Uterus (tissue), 4 donors: Measurements from ENCODE around the gene PTPRE. TPM values are rescaled to one million over a fixed set of nuclear protein-coding genes. Genes with fewer than 3 reads are reported as not detected.
A peak's percentile ranks its signal among the peaks of the same experiment; 100 is the strongest.

Experiments
- DNase-seq, 2 donors: peaks; one replicate each; pipeline ENCODE4 v3.0.0-alpha.2; 2019 to 2020
- H3K27ac ChIP-seq, 2 donors: fragments of 200-600 bp; sonication (generic); 1 replicate in 1 of 2; 2 replicates in 1 of 2; pipeline ENCODE4 v1.5.1; 2016 to 2018
- H3K27me3 ChIP-seq, 2 donors: fragments of 200-600 bp; sonication (generic); one replicate each; pipeline ENCODE4 v1.5.1; 2018 to 2019; ENCODE audit warnings: control low read depth in 1 of 2
- H3K36me3 ChIP-seq, 2 donors: fragments of 200-600 bp; sonication (generic); one replicate each; pipeline ENCODE4 v1.5.1; 2019; ENCODE audit warnings: control low read depth in 1 of 2
- H3K4me1 ChIP-seq, 2 donors: fragments of 200-600 bp; sonication (generic); one replicate each; pipeline ENCODE4 v1.5.1; 2018 to 2019; ENCODE audit warnings: control low read depth in 1 of 2
- H3K4me3 ChIP-seq, 2 donors: fragments of 200-600 bp; sonication (generic); 1 replicate in 1 of 2; 2 replicates in 1 of 2; pipeline ENCODE4 v1.5.1; 2018 to 2019; ENCODE audit warnings: mild to moderate bottlenecking in 1 of 2
- H3K9me3 ChIP-seq, 2 donors: fragments of 200-600 bp; sonication (generic); one replicate each; pipeline ENCODE4 v1.5.1; 2019; ENCODE audit warnings: control low read depth in 1 of 2
- POLR2A ChIP-seq, 2 donors: fragments of 450-650 bp; IDR thresholded peaks; one replicate each; pipeline ENCODE4 v1.6.1; 2016; ENCODE audit warnings: antibody characterized with exemption in 2 of 2, mild to moderate bottlenecking in 1 of 2, moderate library complexity in 1 of 2
- intact Hi-C: fragments of 100-400 bp; cut with DNase I; formaldehyde crosslinking; loops from one replicate; pipeline ENCODE4 v1.15.1; 2023; ENCODE audit warnings: low total_unique reads
- total RNA-seq, 4 donors: library from RNA; depleted of rRNA in 3 of 4; stranded (reverse); fragments of >200 nt in 3 of 4; gene quantifications; one replicate each; pipeline versions ENCODE4 v1.1.0 to v1.2.4, GENCODE V29; 2014 to 2023
- TF ChIP-seq, protein P1 (sequence below), 4 experiments: fragments of 200-600 bp in 2 of 4; fragments of 450-650 bp in 2 of 4; sonication (generic) in 2 of 4; IDR thresholded peaks; one replicate each; pipeline ENCODE4 v1.5.1; 2016 to 2019; ENCODE audit warnings: antibody characterized with exemption in 4 of 4, mild to moderate bottlenecking in 2 of 4, moderate library complexity in 1 of 4
- donor health status: DM: yes; HTN: yes; CAD: no.

PTPRE gene
- total RNA-seq, 4 donors from 2014 or later = 9.4 to 18.9 (median 16.3) TPM

DNA sequence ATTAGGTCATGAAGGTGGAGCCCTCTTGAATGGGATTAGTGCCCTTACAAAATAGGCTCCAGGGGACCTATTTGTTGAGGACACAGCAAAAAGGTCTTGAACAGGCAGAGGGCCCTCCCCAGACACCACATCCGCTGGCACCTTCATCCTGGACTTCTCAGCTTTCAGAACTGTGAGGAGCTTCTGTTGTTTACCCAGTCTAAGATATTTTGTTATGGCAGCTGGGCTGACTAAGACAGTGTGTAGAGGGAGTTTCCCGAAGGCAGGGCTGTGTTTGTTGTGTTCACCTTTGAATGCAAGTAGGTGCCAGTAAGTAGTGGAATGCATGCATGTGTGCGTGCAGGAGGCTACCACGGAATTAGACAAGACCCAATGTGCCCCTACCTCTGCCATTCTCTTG is 106.7 kb downstream of the PTPRE start:
- Histone ChIP-seq H3K27ac (no peak overlapping the region), H3K27me3 (no peaks in the 10 kb centered on the region), H3K4me3 (no peak overlapping the region), H3K9me3 (no peaks in the 10 kb centered on the region), H3K36me3 (no peaks in the 10 kb centered on the region), H3K4me1 (no peaks in the 10 kb centered on the region)
- DNase-seq = peak in 1 of 2 donors; percentile 5
- no peak for TF ChIP-seq POLR2A (IDR thresholded peaks at IDR 0.05)
- TF ChIP-seq, protein P1, sequence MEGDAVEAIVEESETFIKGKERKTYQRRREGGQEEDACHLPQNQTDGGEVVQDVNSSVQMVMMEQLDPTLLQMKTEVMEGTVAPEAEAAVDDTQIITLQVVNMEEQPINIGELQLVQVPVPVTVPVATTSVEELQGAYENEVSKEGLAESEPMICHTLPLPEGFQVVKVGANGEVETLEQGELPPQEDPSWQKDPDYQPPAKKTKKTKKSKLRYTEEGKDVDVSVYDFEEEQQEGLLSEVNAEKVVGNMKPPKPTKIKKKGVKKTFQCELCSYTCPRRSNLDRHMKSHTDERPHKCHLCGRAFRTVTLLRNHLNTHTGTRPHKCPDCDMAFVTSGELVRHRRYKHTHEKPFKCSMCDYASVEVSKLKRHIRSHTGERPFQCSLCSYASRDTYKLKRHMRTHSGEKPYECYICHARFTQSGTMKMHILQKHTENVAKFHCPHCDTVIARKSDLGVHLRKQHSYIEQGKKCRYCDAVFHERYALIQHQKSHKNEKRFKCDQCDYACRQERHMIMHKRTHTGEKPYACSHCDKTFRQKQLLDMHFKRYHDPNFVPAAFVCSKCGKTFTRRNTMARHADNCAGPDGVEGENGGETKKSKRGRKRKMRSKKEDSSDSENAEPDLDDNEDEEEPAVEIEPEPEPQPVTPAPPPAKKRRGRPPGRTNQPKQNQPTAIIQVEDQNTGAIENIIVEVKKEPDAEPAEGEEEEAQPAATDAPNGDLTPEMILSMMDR (IDR thresholded peaks at IDR 0.05) = no peak
- intact Hi-C loops = loop anchor here (5.0 kb wide), 1 partner anchor 106 kb away; the partner anchor contains the start of gene PTPRE

DNA sequence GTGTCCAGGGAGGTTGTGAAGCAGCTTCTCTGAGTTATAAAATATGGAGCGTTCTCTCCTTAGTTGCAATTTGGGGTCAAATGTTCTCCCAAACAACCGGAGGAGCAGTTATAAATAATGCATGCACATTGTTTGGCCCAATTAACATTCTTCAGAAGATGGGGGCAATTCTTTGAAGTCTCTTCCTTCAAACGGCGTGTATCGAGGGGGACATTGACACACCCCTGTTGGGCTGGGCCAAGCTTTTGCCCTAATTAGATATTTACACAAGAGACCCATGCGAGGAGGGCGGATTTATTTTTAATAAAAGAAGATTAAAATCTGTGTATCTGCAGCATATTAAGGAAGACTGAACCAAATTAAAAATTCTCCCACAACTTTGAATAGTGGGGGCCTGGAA is 107.3 kb downstream of the PTPRE start:
- Histone ChIP-seq H3K27ac (no peak overlapping the region), H3K9me3 (no peaks in the 10 kb centered on the region), H3K27me3 (no peaks in the 10 kb centered on the region), H3K4me3 (no peak overlapping the region), H3K4me1 (no peaks in the 10 kb centered on the region), H3K36me3 (no peaks in the 10 kb centered on the region)
- intact Hi-C loops = loop anchor here (5.0 kb wide), 1 partner anchor 107 kb away; the partner anchor contains the start of gene PTPRE
- DNase-seq = no peak
- TF ChIP-seq POLR2A (IDR thresholded peaks at IDR 0.05) = no peak
- TF ChIP-seq, protein P1 (IDR thresholded peaks at IDR 0.05) = no peak

DNA sequence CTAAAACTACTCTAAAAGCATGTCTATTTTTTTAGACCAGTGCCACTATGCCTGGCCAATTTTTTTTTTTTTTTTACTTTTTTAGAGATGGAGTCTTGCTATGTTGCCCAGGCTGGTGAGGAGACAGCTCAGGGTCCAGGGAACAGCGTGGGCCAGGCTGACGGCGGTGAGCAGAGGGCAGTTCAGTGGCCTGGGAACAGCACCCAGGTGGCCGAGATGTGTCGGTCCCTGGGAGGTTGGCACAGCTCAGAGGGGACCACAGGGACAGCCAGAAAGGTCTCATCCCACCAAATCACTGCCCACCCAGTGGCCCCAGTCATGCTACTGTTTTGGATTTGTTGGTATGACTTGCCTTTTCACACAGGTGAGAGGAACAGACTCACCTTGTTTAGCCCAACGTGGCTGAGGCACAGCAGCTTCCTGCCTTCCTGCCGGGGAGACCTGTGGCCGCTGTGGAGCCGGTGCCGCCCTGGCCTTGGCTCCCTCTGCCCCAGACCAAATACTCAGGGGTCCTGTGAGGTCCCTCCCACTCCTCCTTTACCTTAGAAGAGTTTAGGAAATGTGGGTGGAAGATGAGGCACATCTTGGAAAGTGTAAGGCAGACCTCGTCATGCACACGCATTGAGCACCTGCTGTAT is 109.6 kb downstream of the PTPRE start:
- intact Hi-C loops = no loop called here

DNA sequence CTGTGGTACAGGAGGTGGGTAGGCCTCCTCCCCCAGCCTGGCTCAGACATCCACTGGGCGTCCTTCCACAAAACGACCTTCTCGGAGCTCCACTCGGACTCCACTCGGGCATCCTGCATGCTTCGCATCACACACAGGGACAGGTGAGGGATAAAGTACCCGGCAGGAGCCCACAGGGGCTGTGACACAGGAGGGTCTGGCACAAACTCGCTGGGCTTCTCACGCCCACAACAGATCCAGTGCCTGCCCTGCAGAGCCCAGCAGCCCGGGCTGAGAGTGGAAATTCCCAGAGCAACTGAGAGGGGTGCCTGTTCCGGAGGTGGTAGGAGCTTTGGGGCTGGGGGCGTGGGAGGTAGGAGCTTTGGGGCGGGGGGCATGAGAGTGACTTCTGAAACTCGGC is 110.9 kb downstream of the PTPRE start:
- no peak overlapping the region for H3K4me3 ChIP-seq
- intact Hi-C loops = no loop called here
- no peak overlapping the region for H3K27ac ChIP-seq
- H3K36me3 ChIP-seq = no peaks in the 10 kb centered on the region
- no peaks in the 10 kb centered on the region for H3K4me1 ChIP-seq
- TF ChIP-seq, protein P1 (IDR thresholded peaks at IDR 0.05) = no peak
- no peak for TF ChIP-seq POLR2A (IDR thresholded peaks at IDR 0.05)
- no peaks in the 10 kb centered on the region for H3K27me3 ChIP-seq
- no peak for DNase-seq
- no peaks in the 10 kb centered on the region for H3K9me3 ChIP-seq

More for the DNA sequence above, 109.6 kb downstream of the PTPRE start:
- DNase-seq = no peak
- Histone ChIP-seq H3K4me1 (no peaks in the 10 kb centered on the region), H3K27ac (no peak overlapping the region), H3K4me3 (no peak overlapping the region), H3K9me3 (no peaks in the 10 kb centered on the region), H3K36me3 (no peaks in the 10 kb centered on the region), H3K27me3 (no peaks in the 10 kb centered on the region)
- TF ChIP-seq, protein P1 (IDR thresholded peaks at IDR 0.05) = no peak
- no peak for TF ChIP-seq POLR2A (IDR thresholded peaks at IDR 0.05)

DNA sequence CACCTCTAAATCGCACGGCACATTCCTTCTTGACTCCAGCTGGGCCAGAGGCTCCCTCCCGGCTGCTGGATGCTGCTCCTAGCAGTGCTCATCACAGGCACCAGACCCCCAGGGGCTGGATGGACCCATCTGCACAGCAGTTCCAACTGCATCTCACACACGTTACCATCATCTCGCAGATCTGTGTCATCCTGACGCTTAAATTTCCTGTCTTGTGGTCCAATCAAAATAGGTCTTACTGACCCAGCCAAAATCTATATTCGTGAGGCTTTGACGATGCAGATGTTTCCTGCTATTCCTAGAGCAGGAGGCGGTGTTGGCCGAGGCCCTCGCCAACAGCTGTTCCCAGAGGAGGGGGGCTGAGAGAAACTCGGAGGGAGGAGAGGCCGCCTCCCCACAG is 111.3 kb downstream of the PTPRE start:
- TF ChIP-seq, protein P1 (IDR thresholded peaks at IDR 0.05) = no peak
- TF ChIP-seq POLR2A (IDR thresholded peaks at IDR 0.05) = no peak
- no peaks in the 10 kb centered on the region for H3K36me3 ChIP-seq
- no peak overlapping the region for H3K27ac ChIP-seq
- H3K27me3 ChIP-seq = no peaks in the 10 kb centered on the region
- no peaks in the 10 kb centered on the region for H3K4me1 ChIP-seq
- no peaks in the 10 kb centered on the region for H3K9me3 ChIP-seq
- intact Hi-C loops = no loop called here
- H3K4me3 ChIP-seq = no peak overlapping the region
- no peak for DNase-seq
